ENCODE data around the gene NKD1. TPM values are rescaled to one million over a fixed set of nuclear protein-coding genes. Genes with fewer than 3 reads are reported as not detected.

Gene NKD1
- total RNA-seq, 1 donor, result under 0.01 TPM

GRCh38 chr16:50505115-50505514, 43.1 kb upstream of the NKD1 start:
- H3K27me3 ChIP-seq (ENCODE audit: insufficient read depth, low read length), result no peaks in the 10 kb centered on the region
- H3K36me3 ChIP-seq (ENCODE audit: insufficient read depth, low read length), result no peaks in the 10 kb centered on the region
- no peak overlapping the region for H3K27ac ChIP-seq (ENCODE audit: low read depth, low read length)
- no peak for TF ChIP-seq CTCF (IDR thresholded peaks at IDR 0.05; ENCODE audit: extremely low read depth, low read depth, low read length)
- no peak overlapping the region for H3K4me2 ChIP-seq (ENCODE audit: insufficient read depth, low read length)
- H3K4me1 ChIP-seq (ENCODE audit: insufficient read depth, low read length), result no peaks in the 10 kb centered on the region
- DNase-seq (ENCODE audit: insufficient read length, low spot score, missing footprints), result no peak
- no peak overlapping the region for H3K4me3 ChIP-seq (ENCODE audit: insufficient read depth, low read length)
- H4K20me1 ChIP-seq (ENCODE audit: insufficient read depth, low read length), result no peaks in the 10 kb centered on the region
- H3K79me2 ChIP-seq (ENCODE audit: insufficient read depth, low read length), result no peaks in the 10 kb centered on the region
- no peaks in the 10 kb centered on the region for H3K9me3 ChIP-seq (ENCODE audit: low read depth, low read length)
- H2AFZ ChIP-seq (ENCODE audit: low read length), result no peak overlapping the region

- no peaks in the 10 kb centered on the region for H3K4me1 ChIP-seq (ENCODE audit: insufficient read depth, low read length)
- TF ChIP-seq CTCF (IDR thresholded peaks at IDR 0.05; ENCODE audit: extremely low read depth, low read depth, low read length), result no peak
- H3K9me3 ChIP-seq (ENCODE audit: low read depth, low read length), result no peaks in the 10 kb centered on the region
- no peak overlapping the region for H3K4me3 ChIP-seq (ENCODE audit: insufficient read depth, low read length)
- no peaks in the 10 kb centered on the region for H3K27me3 ChIP-seq (ENCODE audit: insufficient read depth, low read length)
- no peak overlapping the region for H2AFZ ChIP-seq (ENCODE audit: low read length)
- no peaks in the 10 kb centered on the region for H3K36me3 ChIP-seq (ENCODE audit: insufficient read depth, low read length)
- no peak for DNase-seq (ENCODE audit: insufficient read length, low spot score, missing footprints)
- H4K20me1 ChIP-seq (ENCODE audit: insufficient read depth, low read length), result no peaks in the 10 kb centered on the region
- no peak overlapping the region for H3K4me2 ChIP-seq (ENCODE audit: insufficient read depth, low read length)
- no peaks in the 10 kb centered on the region for H3K79me2 ChIP-seq (ENCODE audit: insufficient read depth, low read length)
- no peak overlapping the region for H3K27ac ChIP-seq (ENCODE audit: low read depth, low read length)
Observed at GRCh38 chr16:50505714-50506542, 42.3 kb upstream of the NKD1 start.

- no peak for DNase-seq (ENCODE audit: insufficient read length, low spot score, missing footprints)
- Histone ChIP-seq H3K4me3 (ENCODE audit: insufficient read depth, low read length) (no peak overlapping the region), H4K20me1 (ENCODE audit: insufficient read depth, low read length) (no peaks in the 10 kb centered on the region), H3K4me1 (ENCODE audit: insufficient read depth, low read length) (no peaks in the 10 kb centered on the region), H3K27ac (ENCODE audit: low read depth, low read length) (no peak overlapping the region), H2AFZ (ENCODE audit: low read length) (no peak overlapping the region), H3K27me3 (ENCODE audit: insufficient read depth, low read length) (no peaks in the 10 kb centered on the region), H3K9me3 (ENCODE audit: low read depth, low read length) (no peaks in the 10 kb centered on the region), H3K4me2 (ENCODE audit: insufficient read depth, low read length) (no peak overlapping the region), H3K79me2 (ENCODE audit: insufficient read depth, low read length) (no peaks in the 10 kb centered on the region), H3K36me3 (ENCODE audit: insufficient read depth, low read length) (no peaks in the 10 kb centered on the region)
- TF ChIP-seq CTCF (IDR thresholded peaks at IDR 0.05; ENCODE audit: extremely low read depth, low read depth, low read length), result no peak
Observed at GRCh38 chr16:50506543-50506937, 41.7 kb upstream of the NKD1 start.

- no peaks in the 10 kb centered on the region for H4K20me1 ChIP-seq (ENCODE audit: insufficient read depth, low read length)
- no peak overlapping the region for H3K4me3 ChIP-seq (ENCODE audit: insufficient read depth, low read length)
- H3K27me3 ChIP-seq (ENCODE audit: insufficient read depth, low read length), result no peaks in the 10 kb centered on the region
- no peak overlapping the region for H3K4me2 ChIP-seq (ENCODE audit: insufficient read depth, low read length)
- TF ChIP-seq CTCF (IDR thresholded peaks at IDR 0.05; ENCODE audit: extremely low read depth, low read depth, low read length), result no peak
- no peaks in the 10 kb centered on the region for H3K9me3 ChIP-seq (ENCODE audit: low read depth, low read length)
- H3K4me1 ChIP-seq (ENCODE audit: insufficient read depth, low read length), result no peaks in the 10 kb centered on the region
- no peak overlapping the region for H2AFZ ChIP-seq (ENCODE audit: low read length)
- H3K79me2 ChIP-seq (ENCODE audit: insufficient read depth, low read length), result no peaks in the 10 kb centered on the region
- no peak for DNase-seq (ENCODE audit: insufficient read length, low spot score, missing footprints)
- no peak overlapping the region for H3K27ac ChIP-seq (ENCODE audit: low read depth, low read length)
- H3K36me3 ChIP-seq (ENCODE audit: insufficient read depth, low read length), result no peaks in the 10 kb centered on the region
Observed at GRCh38 chr16:50507397-50507796, 40.8 kb upstream of the NKD1 start.
